Measurements from ENCODE around the gene CCDC88C. TPM values are rescaled to one million over a fixed set of nuclear protein-coding genes. Genes with fewer than 3 reads are reported as not detected.

The CCDC88C gene
- total RNA-seq, 2 experiments from 2014 or later = 269 to 287 TPM

DNA sequence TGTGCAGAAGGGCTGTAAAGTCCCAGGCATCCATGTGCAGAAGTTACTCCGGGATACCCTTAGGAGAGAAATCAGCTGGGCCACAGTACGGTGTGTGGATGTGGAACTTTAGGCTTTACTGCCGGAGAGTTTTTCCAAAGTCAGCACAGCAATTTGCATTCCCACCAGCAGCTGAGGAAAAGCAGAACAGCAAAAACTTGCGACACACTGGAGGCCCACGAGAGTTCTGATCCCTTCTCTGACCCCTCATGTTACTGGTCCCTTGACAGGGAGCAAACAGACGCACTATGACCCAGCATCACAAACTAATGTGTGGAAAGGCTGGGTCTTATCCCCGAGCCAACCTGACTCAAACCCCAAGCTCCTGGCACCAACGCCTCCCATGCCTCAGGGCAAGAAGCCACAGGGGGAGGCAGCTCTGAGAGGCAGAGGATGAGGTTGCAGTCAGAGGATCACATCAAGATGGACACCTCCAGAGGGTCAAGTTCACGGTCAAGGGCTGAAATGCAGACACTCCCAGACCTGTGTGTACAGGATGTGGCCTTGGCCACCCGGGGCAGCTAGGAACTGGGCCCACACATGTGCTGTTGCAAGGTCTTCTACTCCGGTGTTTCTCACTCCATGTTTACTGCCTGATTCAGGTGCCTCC, 38.6 kb downstream of the CCDC88C start:
- CTCF ChIA-PET = interaction anchor here (1.1 to 2.8 kb wide), 5 partner anchors 12 to 40 kb away, joined by 3 to 9 read pairs (median 7); no protein-coding TSS in a partner anchor
- no peak for DNase-seq
- Histone ChIP-seq H3K27me3 (ENCODE audit: control insufficient read depth in 1 of 2, insufficient read depth in 2 of 2, low read length in 2 of 2) (no peaks in the 10 kb centered on the region), H3K4me1 (ENCODE audit: insufficient read depth, low read length) (peaks cover 100% of the 10 kb centered on the region), H3K4me3 (ENCODE audit: low read length) (no peak overlapping the region), H3K27ac (ENCODE audit: low read depth in 1 of 2, low read length in 2 of 2) (peak overlapping the region in 1 of 2 donors; percentile 13), H3K9me3 (ENCODE audit: control insufficient read depth in 1 of 2, insufficient read depth in 1 of 2, low read length in 2 of 2) (no peaks in the 10 kb centered on the region), H3K36me3 (ENCODE audit: insufficient read depth, low read length) (peaks cover 49% of the 10 kb centered on the region)
- no peaks in the 10 kb centered on the region for H3K9me3 Mint-ChIP-seq
- POLR2A ChIA-PET = interaction anchor here (0.7 to 2.1 kb wide), 3 partner anchors 17 to 37 kb away, joined by 3 to 12 read pairs (median 4); no protein-coding TSS in a partner anchor
- H3K4me1 Mint-ChIP-seq (ENCODE audit: low read depth) = peaks cover 100% of the 10 kb centered on the region
- peaks cover 86% of the 10 kb centered on the region for H3K36me3 Mint-ChIP-seq (ENCODE audit: low read depth)
- H3K27ac Mint-ChIP-seq = peak overlapping the region; percentile 96
- H3K4me3 Mint-ChIP-seq = peak overlapping the region; percentile 36
- TF ChIP-seq, protein P1, sequence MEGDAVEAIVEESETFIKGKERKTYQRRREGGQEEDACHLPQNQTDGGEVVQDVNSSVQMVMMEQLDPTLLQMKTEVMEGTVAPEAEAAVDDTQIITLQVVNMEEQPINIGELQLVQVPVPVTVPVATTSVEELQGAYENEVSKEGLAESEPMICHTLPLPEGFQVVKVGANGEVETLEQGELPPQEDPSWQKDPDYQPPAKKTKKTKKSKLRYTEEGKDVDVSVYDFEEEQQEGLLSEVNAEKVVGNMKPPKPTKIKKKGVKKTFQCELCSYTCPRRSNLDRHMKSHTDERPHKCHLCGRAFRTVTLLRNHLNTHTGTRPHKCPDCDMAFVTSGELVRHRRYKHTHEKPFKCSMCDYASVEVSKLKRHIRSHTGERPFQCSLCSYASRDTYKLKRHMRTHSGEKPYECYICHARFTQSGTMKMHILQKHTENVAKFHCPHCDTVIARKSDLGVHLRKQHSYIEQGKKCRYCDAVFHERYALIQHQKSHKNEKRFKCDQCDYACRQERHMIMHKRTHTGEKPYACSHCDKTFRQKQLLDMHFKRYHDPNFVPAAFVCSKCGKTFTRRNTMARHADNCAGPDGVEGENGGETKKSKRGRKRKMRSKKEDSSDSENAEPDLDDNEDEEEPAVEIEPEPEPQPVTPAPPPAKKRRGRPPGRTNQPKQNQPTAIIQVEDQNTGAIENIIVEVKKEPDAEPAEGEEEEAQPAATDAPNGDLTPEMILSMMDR (IDR thresholded peaks at IDR 0.05) = no peak
- intact Hi-C loops (cut with DNase I, micrococcal nuclease) = no loop called here
- H3K27me3 Mint-ChIP-seq = no peaks in the 10 kb centered on the region
- ATAC-seq (ENCODE audit: poor library complexity) = no peak

DNA sequence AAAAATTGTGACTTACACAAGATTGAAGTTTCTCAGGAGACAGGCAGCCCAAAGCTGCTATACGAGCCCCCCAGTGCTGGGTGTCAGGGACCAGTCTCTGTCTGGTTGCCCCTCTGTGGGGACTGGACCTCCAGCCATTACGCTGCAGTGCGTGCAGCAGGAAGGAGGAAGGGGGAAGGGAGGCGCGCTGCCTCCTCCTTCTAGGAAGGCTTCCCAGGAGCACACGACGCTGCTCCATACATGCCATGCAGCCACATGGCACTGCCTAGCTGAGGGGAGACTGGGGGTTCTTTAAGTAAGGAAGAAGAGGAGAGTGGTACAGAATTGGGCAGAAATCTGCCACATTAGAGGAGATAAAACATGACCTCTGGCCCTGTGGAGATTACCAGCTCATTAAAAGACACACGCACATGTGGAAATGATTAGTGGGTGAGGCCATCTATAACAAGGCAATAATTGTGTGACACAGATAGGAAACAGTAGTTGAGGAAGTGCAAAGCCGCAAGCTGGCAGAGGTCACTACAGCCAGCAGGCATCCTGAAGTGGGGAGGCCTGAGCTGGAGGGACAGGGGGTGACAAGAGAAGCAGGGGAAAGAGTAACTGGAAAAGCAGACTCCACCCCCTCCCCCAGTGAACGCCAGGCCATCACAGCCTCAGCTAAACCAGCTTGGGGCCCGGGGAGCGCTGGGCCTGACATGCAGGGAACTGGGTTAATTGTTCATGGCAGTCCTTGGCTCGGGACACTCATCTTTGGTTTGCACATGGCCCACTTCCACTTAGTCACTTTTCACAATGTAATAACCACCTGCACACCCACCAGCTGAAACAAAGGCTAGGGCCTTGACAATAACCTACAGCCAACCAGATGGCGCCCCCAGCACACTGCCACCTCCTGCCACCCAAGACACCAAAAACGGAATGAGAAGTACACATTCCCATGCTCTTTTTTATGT, 39.6 kb downstream of the CCDC88C start:
- no peak for ATAC-seq (ENCODE audit: poor library complexity)
- TF ChIP-seq, protein P1 (IDR thresholded peaks at IDR 0.05) = no peak
- peaks cover 100% of the 10 kb centered on the region for H3K4me1 ChIP-seq (ENCODE audit: insufficient read depth, low read length)
- intact Hi-C loops (cut with DNase I, micrococcal nuclease) = loop anchor here in 1 of 2 experiments (2.0 kb wide), 1 partner anchor 15 kb away; no protein-coding TSS in a partner anchor
- no peaks in the 10 kb centered on the region for H3K9me3 Mint-ChIP-seq
- H3K4me3 ChIP-seq (ENCODE audit: low read length) = no peak overlapping the region
- ChIA-PET POLR2A (interaction anchor here (0.9 to 2.1 kb wide), 5 partner anchors 10 to 39 kb away, joined by 3 to 12 read pairs (median 6); partner anchors contain the start of gene CCDC88C), CTCF (interaction anchor here (0.6 to 2.8 kb wide), 12 partner anchors 10 to 54 kb away, joined by 3 to 9 read pairs (median 4); no protein-coding TSS in a partner anchor)
- H3K9me3 ChIP-seq (ENCODE audit: control insufficient read depth in 1 of 2, insufficient read depth in 1 of 2, low read length in 2 of 2) = no peaks in the 10 kb centered on the region
- peak overlapping the region; percentile 96 for H3K27ac Mint-ChIP-seq
- H3K36me3 Mint-ChIP-seq (ENCODE audit: low read depth) = peaks cover 80% of the 10 kb centered on the region
- peaks cover 39% of the 10 kb centered on the region for H3K36me3 ChIP-seq (ENCODE audit: insufficient read depth, low read length)
- H3K27ac ChIP-seq (ENCODE audit: low read depth in 1 of 2, low read length in 2 of 2) = peak overlapping the region; percentile 33 to 39
- H3K27me3 Mint-ChIP-seq = no peaks in the 10 kb centered on the region
- H3K4me3 Mint-ChIP-seq = peak overlapping the region; percentile 40
- peaks cover 100% of the 10 kb centered on the region for H3K4me1 Mint-ChIP-seq (ENCODE audit: low read depth)
- no peaks in the 10 kb centered on the region for H3K27me3 ChIP-seq (ENCODE audit: control insufficient read depth in 1 of 2, insufficient read depth in 2 of 2, low read length in 2 of 2)
- DNase-seq = peak in 4 of 14 experiments; percentile 43 to 67 (median 57)
